Kidney (tissue), 14 donors: ENCODE measurements around the gene GSG1L. TPM values are rescaled to one million over a fixed set of nuclear protein-coding genes. Genes with fewer than 3 reads are reported as not detected.
A peak's percentile ranks its signal among the peaks of the same experiment; 100 is the strongest.

Source experiments
- DNase-seq, 5 donors: peaks; one replicate each; pipeline ENCODE4 v3.0.0-alpha.2; 2013 to 2020
- FAIRE-seq: peaks from 2 replicates; lab custom pipeline; 2012; peaks lifted over from hg19 to GRCh38; lab: Jason Lieb, UNC
- H3K27ac ChIP-seq, 2 donors: one replicate each; pipeline ENCODE4 v1.7.0; 2013; ENCODE audit warnings: low read depth in 2 of 2, low read length in 2 of 2, inconsistent platforms in 1 of 2
- H3K27me3 ChIP-seq: one replicate; pipeline ENCODE4 v1.7.1; 2013; ENCODE audit warnings: low read length, inconsistent platforms; ENCODE audit not compliant: control insufficient read depth, insufficient read depth
- H3K36me3 ChIP-seq, 3 donors: one replicate each; pipeline versions ENCODE4 v1.7.0 to v1.7.1; 2013; ENCODE audit warnings: low read length in 3 of 3, control low read depth in 1 of 3, inconsistent platforms in 1 of 3; ENCODE audit not compliant: insufficient read depth in 3 of 3, control insufficient read depth in 2 of 3
- H3K4me1 ChIP-seq, 3 donors: one replicate each; pipeline versions ENCODE4 v1.7.0 to v1.7.1; 2013; ENCODE audit warnings: low read length in 3 of 3, inconsistent platforms in 1 of 3, low read depth in 1 of 3; ENCODE audit not compliant: control insufficient read depth in 2 of 3, insufficient read depth in 2 of 3
- H3K4me3 ChIP-seq, 3 donors: one replicate each; pipeline versions ENCODE4 v1.7.0 to v1.8.1; 2013; ENCODE audit warnings: low read length in 3 of 3, control low read depth in 1 of 3, inconsistent platforms in 1 of 3
- H3K9ac ChIP-seq, 3 donors: one replicate each; pipeline versions ENCODE4 v1.7.0 to v1.7.1; 2013; ENCODE audit warnings: low read length in 3 of 3, control low read depth in 1 of 3, inconsistent platforms in 1 of 3
- H3K9me3 ChIP-seq, 3 donors: one replicate each; pipeline versions ENCODE4 v1.7.0 to v1.7.1; 2013; ENCODE audit warnings: low read length in 3 of 3, control low read depth in 1 of 3, inconsistent platforms in 1 of 3; ENCODE audit not compliant: control insufficient read depth in 2 of 3, insufficient read depth in 1 of 3
- CTCF ChIP-seq: IDR thresholded peaks from 3 replicates; pipeline ENCODE4 v1.5.1; 2012; ENCODE audit warnings: mild to moderate bottlenecking, moderate library complexity, borderline replicate concordance; ENCODE audit not compliant: insufficient read depth; ENCODE audit errors: extremely low read depth
- intact Hi-C: fragments of 100-400 bp; cut with DNase I; formaldehyde crosslinking; loops from one replicate; pipeline ENCODE4 v1.11.1; 2022
- polyA plus RNA-seq: library from polyadenylated mRNA; stranded (reverse); fragments of 350-450 nt; fragmentation: Illumina TruSeq; extraction: RNeasy Lipid Tissue Mini Kit (QIAGEN cat#74804); gene quantifications from one replicate; pipeline ENCODE4 v1.2.3, GENCODE V29; 2014; ENCODE audit warnings: low read depth, low replicate concordance; ENCODE audit not compliant: insufficient read depth
- total RNA-seq: library from RNA; stranded (reverse); fragmentation: NEBNext Ultra II Directional; extraction: Animal tissue kit (Norgen Biotek cat#: 25700); gene quantifications from one replicate; pipeline ENCODE4 v1.2.1, GENCODE V29; 2021
- donor health status: control.
- donor health status: control.
- donor health status: control.
- donor health status: control.
- donor health status: control.
- donor health status: DM: yes; HTN: yes; CAD: no.
- donor health status: Normal renal cell carcinoma (clear cell type).

The GSG1L gene
- total and polyA plus RNA-seq, 2 donors from 2014 or later = not detected

GRCh38 chr16:27767081-27767480 is 296.4 kb downstream of the GSG1L start:
- H3K4me3 ChIP-seq = no peak overlapping the region
- H3K27me3 ChIP-seq = no peaks in the 10 kb centered on the region
- FAIRE-seq = no peak
- no peak overlapping the region for H3K27ac ChIP-seq
- no peak for TF ChIP-seq CTCF
- no peak overlapping the region for H3K9ac ChIP-seq
- DNase-seq = no peak
- H3K4me1 ChIP-seq = no peaks in the 10 kb centered on the region
- intact Hi-C loops = no loop called here
- H3K36me3 ChIP-seq = peaks cover 2 to 25% (median 12%) of the 10 kb centered on the region in 3 donors
- H3K9me3 ChIP-seq = no peaks in the 10 kb centered on the region

- Histone ChIP-seq H3K27me3 (no peaks in the 10 kb centered on the region), H3K27ac (no peak overlapping the region), H3K9ac (no peak overlapping the region), H3K4me3 (no peak overlapping the region), H3K9me3 (no peaks in the 10 kb centered on the region), H3K4me1 (no peaks in the 10 kb centered on the region), H3K36me3 (peaks cover 2 to 25% (median 12%) of the 10 kb centered on the region in 3 donors)
- TF ChIP-seq CTCF = no peak
- intact Hi-C loops = no loop called here
- FAIRE-seq (no peak), DNase-seq (peak in 1 of 5 donors; percentile 48)
Measured at GRCh38 chr16:27766236-27766925, 297.1 kb downstream of the GSG1L start.

GRCh38 chr16:27764869-27765675 is 298.4 kb downstream of the GSG1L start:
- H3K36me3 ChIP-seq = peaks cover 2 to 21% (median 12%) of the 10 kb centered on the region in 3 donors

More at GRCh38 chr16:27764869-27765675, 298.4 kb downstream of the GSG1L start:
- intact Hi-C loops = no loop called here
- DNase-seq (no peak), FAIRE-seq (no peak)
- H3K9me3 ChIP-seq = no peaks in the 10 kb centered on the region
- H3K27me3 ChIP-seq = no peaks in the 10 kb centered on the region
- no peak overlapping the region for H3K9ac ChIP-seq
- TF ChIP-seq CTCF = no peak
- no peak overlapping the region for H3K4me3 ChIP-seq
- H3K4me1 ChIP-seq = no peaks in the 10 kb centered on the region
- H3K27ac ChIP-seq = no peak overlapping the region
